Right lobe of liver (tissue), 6 donors: Measurements from ENCODE around the gene NDNF. TPM values are rescaled to one million over a fixed set of nuclear protein-coding genes. Genes with fewer than 3 reads are reported as not detected.

Experiments
- ATAC-seq, 4 donors: fragments of 200-7000 bp; cut with Tn5 transposase; one replicate each; pipeline ENCODE4 v1.9.1; 2020; ENCODE audit warnings: mild to moderate bottlenecking in 4 of 4, moderate library complexity in 4 of 4
- DNase-seq, 3 donors: peaks; one replicate each; pipeline ENCODE4 v3.0.0-alpha.2; 2020
- H3K27ac ChIP-seq, 3 donors: fragments of 200-600 bp; one replicate each; pipeline ENCODE4 v1.8.0; 2022
- H3K27me3 ChIP-seq, 2 donors: fragments of 200-600 bp; one replicate each; pipeline ENCODE4 v1.8.0; 2022
- H3K36me3 ChIP-seq, 4 donors: fragments of 200-600 bp; sonication (generic) in 1 of 4; one replicate each; pipeline versions ENCODE4 v1.5.1 to v1.8.0; 2017 to 2022; ENCODE audit warnings: control low read depth in 1 of 4
- H3K4me1 ChIP-seq, 4 donors: fragments of 200-600 bp; sonication (generic) in 1 of 4; one replicate each; pipeline versions ENCODE4 v1.5.1 to v1.8.0; 2017 to 2022; ENCODE audit warnings: control low read depth in 1 of 4
- H3K4me3 ChIP-seq, 3 donors: fragments of 200-600 bp; one replicate each; pipeline ENCODE4 v1.8.0; 2022
- H3K9me3 ChIP-seq, 4 donors: fragments of 200-600 bp; sonication (generic) in 1 of 4; one replicate each; pipeline versions ENCODE4 v1.5.1 to v1.8.0; 2017 to 2022; ENCODE audit warnings: control low read depth in 1 of 4
- POLR2A ChIP-seq: fragments of 450-650 bp; IDR thresholded peaks from one replicate; pipeline ENCODE4 v1.6.1; 2017; ENCODE audit warnings: antibody characterized with exemption, mild to moderate bottlenecking
- whole genome bisulfite sequencing: methylation state at CpG from one replicate; pipeline ENCODE4 v1.1.6; 2018; ENCODE audit warnings: low coverage, low lambda C conversion rate; ENCODE audit not compliant: insufficient coverage; ENCODE audit errors: missing lambda C conversion rate; 5-methylcytosine and 5-hydroxymethylcytosine counted together
- intact Hi-C, 2 donors: fragments of 100-400 bp; cut with DNase I; formaldehyde crosslinking; loops; one replicate each; pipeline versions ENCODE4 v1.11.2 to v1.14.1; 2022
- total RNA-seq, 6 experiments: library from RNA; depleted of rRNA in 2 of 6; stranded (reverse); fragments of >200 nt in 2 of 6; fragmentation: NEBNext Ultra II Directional in 3 of 6; extraction: Animal tissue kit (Norgen Biotek cat#: 25700) in 3 of 6; gene quantifications; one replicate each; pipeline versions ENCODE4 v1.1.0 to v1.2.4, GENCODE V29; 2016 to 2023
- TF ChIP-seq, protein P1 (sequence below), 4 donors: fragments of 200-600 bp in 3 of 4; fragments of 450-650 bp in 1 of 4; IDR thresholded peaks; one replicate each; pipeline versions ENCODE4 v1.5.1 to v1.8.0; 2016 to 2022; ENCODE audit warnings: antibody characterized with exemption in 4 of 4, mild to moderate bottlenecking in 2 of 4
- donor health status: DM: no; HTN: yes; CAD: no.
- donor health status: DM: no; HTN: no; CAD: no.
- donor health status: DM: no; HTN: no; CAD: no.
- donor health status: DM: no; HTN: yes; CAD: no.
- donor health status: DM: no; HTN: yes; CAD: no.

The NDNF gene
- total RNA-seq, 6 experiments from 2014 or later: 0.27 to 0.77 (median 0.52) TPM

DNA sequence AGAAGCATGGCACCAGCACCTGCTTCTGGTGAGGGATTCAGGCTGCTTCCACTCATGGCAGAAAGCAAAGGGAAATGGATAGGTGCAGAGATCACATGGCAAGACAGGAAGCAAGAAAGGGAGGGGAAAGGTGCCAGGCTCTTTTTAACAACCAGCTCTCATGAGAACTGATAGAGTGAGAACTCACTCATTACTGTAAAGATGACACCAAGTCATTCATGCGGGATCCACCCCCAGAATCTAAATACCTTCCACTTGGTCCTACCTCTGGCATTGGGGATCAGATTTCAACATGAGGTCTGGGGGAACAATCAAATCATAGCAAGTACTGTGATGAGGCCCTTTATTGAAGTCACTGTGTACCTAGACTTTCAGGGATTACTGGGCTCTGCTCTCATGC is 77.8 kb downstream of the NDNF start:
- no peak for TF ChIP-seq POLR2A
- TF ChIP-seq, protein P1, sequence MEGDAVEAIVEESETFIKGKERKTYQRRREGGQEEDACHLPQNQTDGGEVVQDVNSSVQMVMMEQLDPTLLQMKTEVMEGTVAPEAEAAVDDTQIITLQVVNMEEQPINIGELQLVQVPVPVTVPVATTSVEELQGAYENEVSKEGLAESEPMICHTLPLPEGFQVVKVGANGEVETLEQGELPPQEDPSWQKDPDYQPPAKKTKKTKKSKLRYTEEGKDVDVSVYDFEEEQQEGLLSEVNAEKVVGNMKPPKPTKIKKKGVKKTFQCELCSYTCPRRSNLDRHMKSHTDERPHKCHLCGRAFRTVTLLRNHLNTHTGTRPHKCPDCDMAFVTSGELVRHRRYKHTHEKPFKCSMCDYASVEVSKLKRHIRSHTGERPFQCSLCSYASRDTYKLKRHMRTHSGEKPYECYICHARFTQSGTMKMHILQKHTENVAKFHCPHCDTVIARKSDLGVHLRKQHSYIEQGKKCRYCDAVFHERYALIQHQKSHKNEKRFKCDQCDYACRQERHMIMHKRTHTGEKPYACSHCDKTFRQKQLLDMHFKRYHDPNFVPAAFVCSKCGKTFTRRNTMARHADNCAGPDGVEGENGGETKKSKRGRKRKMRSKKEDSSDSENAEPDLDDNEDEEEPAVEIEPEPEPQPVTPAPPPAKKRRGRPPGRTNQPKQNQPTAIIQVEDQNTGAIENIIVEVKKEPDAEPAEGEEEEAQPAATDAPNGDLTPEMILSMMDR (IDR thresholded peaks at IDR 0.05): no peak
- no CpG with 5 or more reads among the region's 1 CpG for WGBS
- no peaks in the 10 kb centered on the region for H3K27me3 ChIP-seq
- no peaks in the 10 kb centered on the region for H3K36me3 ChIP-seq
- ATAC-seq (no peak), DNase-seq (no peak)
- no peak overlapping the region for H3K27ac ChIP-seq
- H3K9me3 ChIP-seq: no peaks in the 10 kb centered on the region
- no peaks in the 10 kb centered on the region for H3K4me1 ChIP-seq
- H3K4me3 ChIP-seq: no peak overlapping the region
- intact Hi-C loops: no loop called here

DNA sequence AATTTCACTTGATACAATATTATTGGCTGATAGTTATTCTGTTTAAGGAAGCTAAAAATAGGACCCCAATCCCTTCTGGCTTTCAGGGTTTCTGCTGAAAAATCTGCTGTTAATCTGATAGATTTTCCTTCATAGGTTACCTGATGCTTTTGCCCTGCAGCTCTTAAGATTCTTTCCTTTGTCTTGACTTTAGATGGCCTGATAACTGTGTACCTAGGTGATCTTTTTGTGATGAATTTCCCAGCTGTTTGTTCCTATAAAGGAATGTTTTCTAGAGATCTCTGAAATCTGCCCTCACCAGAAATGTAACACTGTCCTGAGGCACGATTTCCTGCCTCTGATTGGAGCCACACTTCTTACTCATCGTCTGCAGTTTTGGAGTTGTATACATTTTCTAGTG is 80.5 kb downstream of the NDNF start:
- no peak overlapping the region for H3K4me3 ChIP-seq
- ATAC-seq (no peak), DNase-seq (no peak)
- no peaks in the 10 kb centered on the region for H3K4me1 ChIP-seq
- 59% methylated on average over 2 of the region's 2 CpGs for WGBS
- no peaks in the 10 kb centered on the region for H3K9me3 ChIP-seq
- intact Hi-C loops: no loop called here
- TF ChIP-seq POLR2A: no peak
- TF ChIP-seq, protein P1 (IDR thresholded peaks at IDR 0.05): no peak
- no peaks in the 10 kb centered on the region for H3K27me3 ChIP-seq
- H3K36me3 ChIP-seq: no peaks in the 10 kb centered on the region
- no peak overlapping the region for H3K27ac ChIP-seq

DNA sequence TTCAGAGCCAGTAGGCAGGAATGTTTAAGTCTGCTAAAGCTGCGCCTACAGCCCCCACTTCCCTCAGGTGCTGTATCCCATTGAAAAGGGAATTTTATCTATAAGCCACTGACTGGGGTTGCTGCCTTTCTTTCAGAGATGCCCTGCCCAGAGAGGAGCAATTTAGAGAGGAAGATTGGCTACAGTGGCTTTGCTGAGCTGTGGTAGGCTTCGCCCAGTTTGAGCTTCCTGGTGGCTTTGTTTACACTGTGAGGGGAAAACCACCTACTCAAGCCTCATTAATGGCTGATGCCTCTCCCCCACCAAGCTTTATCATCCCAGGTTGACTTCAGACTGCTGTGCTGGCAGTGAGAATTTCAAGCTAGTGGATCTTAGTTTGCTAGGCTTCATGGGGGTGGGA is 82.1 kb downstream of the NDNF start:
- TF ChIP-seq, protein P1 (IDR thresholded peaks at IDR 0.05): no peak
- TF ChIP-seq POLR2A: no peak
- WGBS: 70% methylated on average over 2 of the region's 2 CpGs

More for the DNA sequence above, 82.1 kb downstream of the NDNF start:
- no peak overlapping the region for H3K27ac ChIP-seq
- intact Hi-C loops: no loop called here
- H3K27me3 ChIP-seq: no peaks in the 10 kb centered on the region
- DNase-seq (no peak), ATAC-seq (no peak)
- H3K4me3 ChIP-seq: no peak overlapping the region
- no peaks in the 10 kb centered on the region for H3K36me3 ChIP-seq
- H3K4me1 ChIP-seq: no peaks in the 10 kb centered on the region
- H3K9me3 ChIP-seq: no peaks in the 10 kb centered on the region

Other genes with a start within 250 kb of the NDNF start
- under 1 TPM; 0.20 to 0.64 (median 0.36) TPM for gene PRDM5, start 149.8 kb downstream of the NDNF start, total RNA-seq
- gene TNIP3, start 91.8 kb upstream of the NDNF start, total RNA-seq: under 1 TPM in 1 of 6 experiments, not detected in 5; 0.06 TPM